H1 (cell line): ENCODE measurements around the gene CCNB3. TPM values are rescaled to one million over a fixed set of nuclear protein-coding genes. Genes with fewer than 3 reads are reported as not detected.

Experiments
- CTCF ChIA-PET: fragments of 300-600 bp; sonication (Branson Sonifier 250); formaldehyde crosslinking; loops from one replicate; lab custom pipeline; 2021; ENCODE audit not compliant: partially characterized antibody; lab: Charles Lee
- POLR2A ChIA-PET: fragments of 300-600 bp; sonication (Branson Sonifier 250); formaldehyde crosslinking; loops from one replicate; lab custom pipeline; 2021; ENCODE audit warnings: inconsistent platforms; ENCODE audit not compliant: partially characterized antibody; lab: Charles Lee
- DNase-seq, 2 experiments: peaks; one replicate each; pipeline versions ENCODE4 v3.0.0 to v3.0.0-alpha.2; 2010 to 2022; ENCODE audit warnings: low spot score in 2 of 2, low read depth in 1 of 2, mixed read lengths in 1 of 2
- FAIRE-seq: peaks from 2 replicates; lab custom pipeline; 2011; peaks lifted over from hg19 to GRCh38; lab: Jason Lieb, UNC
- H2AFZ ChIP-seq: 2 replicates; pipeline ENCODE4 v1.8.1; 2012; ENCODE audit warnings: low read length, inconsistent platforms
- H2AK5ac ChIP-seq: 2 replicates; pipeline ENCODE4 v1.6.1; 2013; ENCODE audit warnings: low read depth, low read length
- H2BK120ac ChIP-seq: replicated peaks from 2 replicates; pipeline ENCODE3; 2013; ENCODE audit warnings: low read depth, low read length, inconsistent platforms
- H2BK12ac ChIP-seq: 2 replicates; pipeline ENCODE4 v1.6.1; 2013; ENCODE audit warnings: low read depth, low read length
- H2BK15ac ChIP-seq: 2 replicates; pipeline ENCODE4 v1.6.1; 2013; ENCODE audit warnings: low read length
- H2BK20ac ChIP-seq: 2 replicates; pipeline ENCODE4 v1.6.1; 2013; ENCODE audit warnings: low read length
- H2BK5ac ChIP-seq: 2 replicates; pipeline ENCODE4 v1.6.1; 2013; ENCODE audit warnings: low read depth, low read length
- H3K14ac ChIP-seq: 2 replicates; pipeline ENCODE4 v1.6.1; 2013; ENCODE audit warnings: inconsistent platforms; ENCODE audit not compliant: insufficient read length
- H3K18ac ChIP-seq: 2 replicates; pipeline ENCODE4 v1.6.1; 2013; ENCODE audit warnings: low read length; ENCODE audit errors: extremely low read depth
- H3K23ac ChIP-seq: 2 replicates; pipeline ENCODE4 v1.6.1; 2013; ENCODE audit warnings: inconsistent platforms; ENCODE audit not compliant: insufficient read length
- H3K23me2 ChIP-seq: 2 replicates; pipeline ENCODE4 v1.6.1; 2013; ENCODE audit warnings: low read depth, low read length
- H3K27ac ChIP-seq: 2 replicates; pipeline ENCODE4 v1.6.1; 2011; ENCODE audit warnings: low read depth, low read length, inconsistent platforms
- H3K27me3 ChIP-seq, 4 experiments: replicated peaks in 1 of 4; 1 replicate in 1 of 4; 2 replicates in 3 of 4; pipeline versions ENCODE4 v1.6.1 to v1.8.1; 2011 to 2013; ENCODE audit warnings: low read length in 3 of 4, mild to moderate bottlenecking in 3 of 4, inconsistent platforms in 2 of 4, mixed read lengths in 2 of 4, moderate library complexity in 1 of 4; ENCODE audit not compliant: control insufficient read depth in 3 of 4, insufficient read depth in 3 of 4; ENCODE audit errors: extremely low read depth in 1 of 4
- H3K36me3 ChIP-seq, 4 experiments: 2 replicates each; pipeline versions ENCODE4 v1.6.1 to v1.8.1; 2011 to 2013; ENCODE audit warnings: mild to moderate bottlenecking in 4 of 4, low read length in 3 of 4, moderate library complexity in 2 of 4, control low read depth in 1 of 4, inconsistent platforms in 1 of 4; ENCODE audit not compliant: insufficient read depth in 4 of 4, control insufficient read depth in 2 of 4
- H3K4ac ChIP-seq: replicated peaks from 2 replicates; pipeline ENCODE3; 2013; ENCODE audit warnings: low read length, low read depth, mixed read lengths, inconsistent platforms; ENCODE audit not compliant: insufficient read length
- H3K4me1 ChIP-seq, 4 experiments: replicated peaks in 1 of 4; 1 replicate in 1 of 4; 2 replicates in 3 of 4; pipeline versions ENCODE4 v1.6.1 to v1.8.1; 2011 to 2013; ENCODE audit warnings: low read length in 3 of 4, inconsistent platforms in 2 of 4, mixed read lengths in 1 of 4; ENCODE audit not compliant: insufficient read depth in 4 of 4, control insufficient read depth in 3 of 4
- H3K4me2 ChIP-seq, 2 experiments: 2 replicates each; pipeline versions ENCODE4 v1.6.1 to v1.8.1; 2011 to 2013; ENCODE audit warnings: low read depth in 2 of 2, low read length in 2 of 2, control low read depth in 1 of 2, inconsistent platforms in 1 of 2, mild to moderate bottlenecking in 1 of 2; ENCODE audit not compliant: insufficient read depth in 1 of 2
- H3K4me3 ChIP-seq, 4 experiments: fragments of 200-600, 300-600 bp in 1 of 4; sonication (generic), shearing (Covaris generic), sonication (Bioruptor Twin) in 1 of 4; 2 replicates each; pipeline versions ENCODE4 v1.5.1 to v1.8.1; 2011 to 2016; ENCODE audit warnings: low read length in 4 of 4, low read depth in 3 of 4, control low read depth in 2 of 4, inconsistent platforms in 2 of 4, mild to moderate bottlenecking in 2 of 4, mixed read lengths in 1 of 4, moderate library complexity in 1 of 4; ENCODE audit not compliant: insufficient read depth in 2 of 4; ENCODE audit errors: extremely low read depth in 1 of 4
- H3K56ac ChIP-seq: replicated peaks from 2 replicates; pipeline ENCODE3; 2013; ENCODE audit warnings: low read depth, mild to moderate bottlenecking, mixed read lengths, low read length, inconsistent platforms; ENCODE audit not compliant: insufficient read length
- H3K79me1 ChIP-seq: 2 replicates; pipeline ENCODE4 v1.6.1; 2013; ENCODE audit warnings: low read depth, low read length, control low read depth
- H3K79me2 ChIP-seq, 2 experiments: 2 replicates each; pipeline versions ENCODE4 v1.6.1 to v1.8.1; 2012 to 2013; ENCODE audit warnings: low read length in 2 of 2, mild to moderate bottlenecking in 2 of 2, inconsistent platforms in 1 of 2; ENCODE audit not compliant: insufficient read depth in 2 of 2, control insufficient read depth in 1 of 2
- H3K9ac ChIP-seq, 4 experiments: replicated peaks in 1 of 4; 1 replicate in 1 of 4; 2 replicates in 3 of 4; pipeline versions ENCODE4 v1.6.1 to v1.8.1; 2011 to 2013; ENCODE audit warnings: low read depth in 3 of 4, low read length in 3 of 4, control low read depth in 2 of 4, mild to moderate bottlenecking in 2 of 4, moderate library complexity in 2 of 4, inconsistent platforms in 1 of 4; ENCODE audit errors: extremely low read depth in 1 of 4
- H3K9me3 ChIP-seq, 2 experiments: 2 replicates each; pipeline versions ENCODE4 v1.6.1 to v1.8.1; 2012 to 2013; ENCODE audit warnings: mild to moderate bottlenecking in 2 of 2, moderate library complexity in 2 of 2, control low read depth in 1 of 2, inconsistent platforms in 1 of 2, low read depth in 1 of 2, low read length in 1 of 2, mixed read lengths in 1 of 2; ENCODE audit not compliant: insufficient read depth in 2 of 2
- H4K20me1 ChIP-seq, 2 experiments: replicated peaks in 1 of 2; 2 replicates each; pipeline versions ENCODE3 to v1.8.1; 2011 to 2013; ENCODE audit warnings: inconsistent platforms in 2 of 2, low read length in 2 of 2, mild to moderate bottlenecking in 1 of 2; ENCODE audit not compliant: insufficient read depth in 2 of 2, control insufficient read depth in 1 of 2
- H4K5ac ChIP-seq: 2 replicates; pipeline ENCODE4 v1.6.1; 2013; ENCODE audit warnings: low read length, low read depth, mixed read lengths, inconsistent platforms; ENCODE audit not compliant: insufficient read length
- H4K8ac ChIP-seq: 2 replicates; pipeline ENCODE4 v1.8.0; 2013; ENCODE audit warnings: mild to moderate bottlenecking, moderate library complexity, low read length, inconsistent platforms; ENCODE audit not compliant: insufficient read depth; ENCODE audit errors: extremely low read depth
- H4K91ac ChIP-seq: replicated peaks from 2 replicates; pipeline ENCODE3; 2013; ENCODE audit warnings: low read length, mixed read lengths, inconsistent platforms; ENCODE audit not compliant: insufficient read length
- BACH1 ChIP-seq: IDR thresholded peaks from 2 replicates; pipeline ENCODE4 v1.6.1; 2012; ENCODE audit warnings: low read length, improper control_type of control experiment
- HDAC6 ChIP-seq: IDR thresholded peaks from one replicate; pipeline ENCODE4 v1.7.1; 2012; ENCODE audit warnings: low read depth, mild to moderate bottlenecking, inconsistent platforms, low read length, moderate library complexity
- KDM5A ChIP-seq: fragments of 200-600 bp; IDR thresholded peaks from 2 replicates; pipeline ENCODE4 v1.7.1; 2012; ENCODE audit warnings: mild to moderate bottlenecking, low read length, inconsistent platforms, mixed read lengths
- MAFK ChIP-seq: IDR thresholded peaks from 2 replicates; pipeline ENCODE4 v1.6.1; 2012; ENCODE audit warnings: low read depth, mild to moderate bottlenecking, improper control_type of control experiment, low read length
- NANOG ChIP-seq: IDR thresholded peaks from 2 replicates; pipeline ENCODE4 v1.6.1; 2011; ENCODE audit warnings: low read length, low read depth, mild to moderate bottlenecking, inconsistent platforms; ENCODE audit not compliant: insufficient read depth, poor library complexity, severe bottlenecking
- POLR2A ChIP-seq, 2 experiments: IDR thresholded peaks; 1 replicate in 1 of 2; 2 replicates in 1 of 2; pipeline ENCODE4 v1.6.1; 2011; ENCODE audit warnings: low read depth in 2 of 2, low read length in 2 of 2, mild to moderate bottlenecking in 2 of 2; ENCODE audit errors: control extremely low read depth in 1 of 2
- SIN3A ChIP-seq, 2 experiments: IDR thresholded peaks in 1 of 2; conservative IDR thresholded peaks in 1 of 2; 2 replicates each; pipeline ENCODE4 v1.6.1; 2011 to 2012; ENCODE audit warnings: low read length in 2 of 2, improper control_type of control experiment in 1 of 2, low read depth in 1 of 2, mild to moderate bottlenecking in 1 of 2
- SIRT6 ChIP-seq: IDR thresholded peaks from one replicate; pipeline ENCODE4 v1.7.1; 2012; ENCODE audit warnings: low read length, inconsistent platforms
- SIX5 ChIP-seq: IDR thresholded peaks from 2 replicates; pipeline ENCODE4 v1.6.1; 2011; ENCODE audit warnings: mild to moderate bottlenecking, low read depth, low read length
- SP1 ChIP-seq: IDR thresholded peaks from 2 replicates; pipeline ENCODE4 v1.6.1; 2011; ENCODE audit warnings: low read depth, low read length
- WGBS, 2 experiments: shearing (Covaris generic) in 1 of 2; methylation state at CpG; one replicate each; pipeline versions ENCODE4 v1.1.6 to v1.1.7; 2013 to 2015; ENCODE audit warnings: low lambda C conversion rate in 2 of 2, mixed read lengths in 2 of 2, inconsistent platforms in 1 of 2, low coverage in 1 of 2, missing lambda C conversion rate in 1 of 2; ENCODE audit not compliant: insufficient replicate concordance in 2 of 2, insufficient coverage in 1 of 2, insufficient read length in 1 of 2; ENCODE audit errors: extremely low coverage in 1 of 2, missing lambda C conversion rate in 1 of 2; 5-methylcytosine and 5-hydroxymethylcytosine counted together
- polyA plus RNA-seq, 7 experiments: library from polyadenylated mRNA; depleted of rRNA in 3 of 7; stranded (reverse) in 5 of 7; unstranded in 2 of 7; fragments of >200 nt in 5 of 7; fragments of 200-250 nt in 2 of 7; gene quantifications; 1 replicate in 5 of 7; 2 replicates in 1 of 7; 4 replicates in 1 of 7; pipeline versions ENCODE4 v1.2.1 to v1.2.3, GENCODE V29; 2011 to 2013; ENCODE audit warnings: missing spikeins in 2 of 7, mixed read lengths in 2 of 7
- total RNA-seq: library from RNA; stranded (reverse); fragmentation: NEBNext Ultra II Directional; extraction: Animal tissue kit (Norgen Biotek cat#: 25700); gene quantifications from 2 replicates; pipeline ENCODE4 v1.2.1, GENCODE V29; 2021

Gene CCNB3
- total and polyA plus RNA-seq, 2 of the 8 experiments (the other 6 are each of a cell fraction or from before 2014, with no cell fraction given) = 0.09 to 0.30 TPM

DNA sequence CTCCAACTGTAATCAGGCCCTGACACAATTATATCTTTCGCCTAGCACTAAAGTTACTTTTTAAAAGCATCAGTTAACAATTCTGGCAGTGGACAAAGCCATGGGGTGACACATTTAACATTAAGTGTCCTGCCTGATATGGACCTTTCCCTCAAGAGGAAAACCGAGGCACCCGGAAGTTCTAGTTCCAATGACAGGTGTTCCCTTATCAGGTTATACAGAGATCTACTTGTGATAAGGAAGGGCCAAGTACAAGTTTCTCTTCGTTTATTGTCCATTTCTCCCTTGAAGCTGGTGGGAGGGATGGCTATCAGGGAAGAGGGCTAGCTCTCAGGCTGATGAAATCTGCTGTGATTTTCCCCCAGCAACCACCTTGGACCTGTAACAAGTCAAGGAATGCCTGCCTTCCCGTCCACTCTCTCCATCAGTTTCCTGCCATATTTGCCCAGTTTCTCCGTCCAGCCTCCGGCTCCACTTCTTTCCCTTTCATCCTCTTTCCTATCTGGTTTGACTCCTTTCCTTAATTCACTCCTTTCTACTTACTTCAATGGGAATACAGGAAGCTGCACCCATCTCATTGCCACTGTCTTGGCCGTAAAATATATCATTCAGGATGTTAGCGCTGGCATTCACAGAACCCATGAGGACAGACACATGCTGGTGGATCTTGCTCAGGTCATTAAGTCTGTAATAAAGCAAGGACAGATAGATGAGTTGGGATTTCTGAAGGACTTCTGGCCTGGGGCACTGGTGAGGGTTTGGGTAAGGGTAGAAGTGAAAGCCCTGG is 171.1 kb downstream of the CCNB3 start:
- H3K23me2 ChIP-seq = no peaks in the 10 kb centered on the region
- POLR2A ChIA-PET = no interaction called here
- WGBS, 2 experiments = 87% methylated on average over 5 of the region's 9 CpGs; no CpG with 5 or more reads in 1 of the 2 experiments
- H3K23ac ChIP-seq = no peak overlapping the region
- H3K56ac ChIP-seq = no peak overlapping the region
- no peak overlapping the region for H2BK12ac ChIP-seq
- H2AK5ac ChIP-seq = no peak overlapping the region
- H3K4me1 ChIP-seq = no peaks in the 10 kb centered on the region
- H3K4me2 ChIP-seq = no peak overlapping the region
- no peak overlapping the region for H2BK120ac ChIP-seq
- no peaks in the 10 kb centered on the region for H4K20me1 ChIP-seq
- H3K4me3 ChIP-seq = no peak overlapping the region
- H4K8ac ChIP-seq = no peak overlapping the region
- no peaks in the 10 kb centered on the region for H3K9me3 ChIP-seq
- H3K9ac ChIP-seq = no peak overlapping the region
- no peak overlapping the region for H2BK5ac ChIP-seq
- H3K18ac ChIP-seq = no peak overlapping the region
- no peak overlapping the region for H2AFZ ChIP-seq
- DNase-seq = no peak
- H3K79me2 ChIP-seq = no peaks in the 10 kb centered on the region
- CTCF ChIA-PET = no interaction called here
- H2BK15ac ChIP-seq = no peak overlapping the region
- H3K14ac ChIP-seq = no peak overlapping the region
- H3K27me3 ChIP-seq = no peaks in the 10 kb centered on the region
- H3K79me1 ChIP-seq = no peaks in the 10 kb centered on the region
- no peak overlapping the region for H4K91ac ChIP-seq
- TF ChIP-seq POLR2A (IDR thresholded peaks at IDR 0.05; ENCODE audit: control extremely low read depth in 1 of 2, low read depth in 2 of 2, low read length in 2 of 2) (no peak), MAFK (no peak), SIRT6 (no peak), NANOG (no peak), KDM5A (no peak), BACH1 (no peak), HDAC6 (no peak), SIX5 (no peak), SIN3A (conservative IDR thresholded peaks at IDR 0.05 in 1 of 2, IDR thresholded peaks at IDR 0.05 in 1 of 2; ENCODE audit: low read depth in 1 of 2, low read length in 2 of 2) (no peak), SP1 (no peak)
- TF ChIP-seq, all 59 proteins: peak for 0
- Histone ChIP-seq H3K27ac (no peak overlapping the region), H3K4ac (no peak overlapping the region), H2BK20ac (no peak overlapping the region), H4K5ac (no peak overlapping the region), H3K36me3 (peaks cover 0 to 30% (median under 1%) of the 10 kb centered on the region in 4 experiments; a peak in 2 of 8 replicates)
- no peak for FAIRE-seq
